ENCODE results near the gene GATB. TPM values are rescaled to one million over a fixed set of nuclear protein-coding genes. Genes with fewer than 3 reads are reported as not detected.

GATB gene
- total and polyA plus RNA-seq, 2 donors (not counting 1 experiment from before 2014, with no cell fraction given): 18.7 to 20.8 TPM

DNA sequence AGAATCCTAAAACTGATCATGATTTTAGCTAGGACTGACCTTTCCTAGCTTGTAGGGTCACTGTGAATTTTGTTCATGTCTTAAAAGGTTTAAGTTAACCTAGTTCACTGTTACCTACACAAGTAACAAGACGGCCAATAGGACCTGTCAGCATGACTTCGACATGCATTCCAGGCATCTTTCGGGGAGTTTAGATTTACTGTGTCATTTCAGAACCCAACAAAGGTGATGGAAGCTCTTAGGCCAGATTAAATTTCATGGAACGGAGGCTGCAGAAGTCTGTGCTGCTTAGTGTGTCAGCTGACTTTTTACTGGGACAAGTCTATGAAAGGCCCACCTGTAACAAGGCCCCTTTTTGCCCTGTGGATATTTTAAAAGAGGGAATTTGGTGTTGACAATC lies 93.1 kb downstream of the GATB start:
- DNase-seq (ENCODE audit: low read depth in 2 of 2): no peak
- H3K9me3 ChIP-seq (ENCODE audit: control insufficient read depth, insufficient read depth, low read depth, low read length): no peaks in the 10 kb centered on the region
- no peak overlapping the region for H2AFZ ChIP-seq (ENCODE audit: low read length)
- H3K36me3 ChIP-seq (ENCODE audit: control insufficient read depth, insufficient read depth, low read length): no peaks in the 10 kb centered on the region
- no peaks in the 10 kb centered on the region for H3K27me3 ChIP-seq (ENCODE audit: control insufficient read depth, insufficient read depth, low read length)
- H3K4me3 ChIP-seq (replicated peaks in 1 of 4; ENCODE audit: control extremely low read depth in 1 of 4, insufficient read depth in 1 of 4, low read depth in 3 of 4, low read length in 4 of 4): no peak overlapping the region
- no peak overlapping the region for H3K9ac ChIP-seq (ENCODE audit: insufficient read depth, low read length)
- no peak overlapping the region for H3K27ac ChIP-seq (ENCODE audit: insufficient read depth, low read length)
- H3K79me2 ChIP-seq (ENCODE audit: control insufficient read depth, insufficient read depth, low read length): no peaks in the 10 kb centered on the region
- no peak overlapping the region for H3K4me2 ChIP-seq (ENCODE audit: extremely low read depth, insufficient read depth, low read length)
- no peak for TF ChIP-seq EZH2 (IDR thresholded peaks at IDR 0.05; ENCODE audit: low read length, missing control alignments)
- TF ChIP-seq, protein P1, sequence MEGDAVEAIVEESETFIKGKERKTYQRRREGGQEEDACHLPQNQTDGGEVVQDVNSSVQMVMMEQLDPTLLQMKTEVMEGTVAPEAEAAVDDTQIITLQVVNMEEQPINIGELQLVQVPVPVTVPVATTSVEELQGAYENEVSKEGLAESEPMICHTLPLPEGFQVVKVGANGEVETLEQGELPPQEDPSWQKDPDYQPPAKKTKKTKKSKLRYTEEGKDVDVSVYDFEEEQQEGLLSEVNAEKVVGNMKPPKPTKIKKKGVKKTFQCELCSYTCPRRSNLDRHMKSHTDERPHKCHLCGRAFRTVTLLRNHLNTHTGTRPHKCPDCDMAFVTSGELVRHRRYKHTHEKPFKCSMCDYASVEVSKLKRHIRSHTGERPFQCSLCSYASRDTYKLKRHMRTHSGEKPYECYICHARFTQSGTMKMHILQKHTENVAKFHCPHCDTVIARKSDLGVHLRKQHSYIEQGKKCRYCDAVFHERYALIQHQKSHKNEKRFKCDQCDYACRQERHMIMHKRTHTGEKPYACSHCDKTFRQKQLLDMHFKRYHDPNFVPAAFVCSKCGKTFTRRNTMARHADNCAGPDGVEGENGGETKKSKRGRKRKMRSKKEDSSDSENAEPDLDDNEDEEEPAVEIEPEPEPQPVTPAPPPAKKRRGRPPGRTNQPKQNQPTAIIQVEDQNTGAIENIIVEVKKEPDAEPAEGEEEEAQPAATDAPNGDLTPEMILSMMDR (conservative IDR thresholded peaks at IDR 0.05 in 1 of 2, IDR thresholded peaks at IDR 0.05 in 1 of 2; ENCODE audit: low read depth in 1 of 2, low read length in 2 of 2): no peak
- no peaks in the 10 kb centered on the region for H4K20me1 ChIP-seq (ENCODE audit: control insufficient read depth, extremely low read depth, insufficient read depth, low read length)
- no peaks in the 10 kb centered on the region for H3K4me1 ChIP-seq (ENCODE audit: control insufficient read depth, extremely low read depth, insufficient read depth, low read length)

DNA sequence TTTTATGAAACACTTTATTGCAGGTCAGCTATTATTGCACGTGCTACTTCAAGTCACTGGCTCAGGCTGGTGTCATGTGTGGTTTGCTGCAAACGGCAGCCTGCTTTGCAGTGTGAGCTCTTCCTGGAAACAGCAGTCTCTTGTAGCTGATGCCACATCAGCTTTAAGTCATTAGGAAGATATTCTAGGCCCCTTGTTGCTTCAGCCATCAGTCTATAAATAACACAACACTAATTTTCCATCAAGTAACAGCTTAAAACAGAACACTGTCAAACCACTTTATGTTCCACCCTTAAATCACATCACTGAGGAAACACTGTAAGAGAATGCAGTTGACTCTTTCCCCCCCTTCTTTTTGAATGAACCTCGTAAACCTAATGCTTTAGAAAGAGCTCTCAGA lies 93.8 kb downstream of the GATB start:
- Histone ChIP-seq H3K9ac (ENCODE audit: insufficient read depth, low read length) (no peak overlapping the region), H2AFZ (ENCODE audit: low read length) (no peak overlapping the region)

DNA sequence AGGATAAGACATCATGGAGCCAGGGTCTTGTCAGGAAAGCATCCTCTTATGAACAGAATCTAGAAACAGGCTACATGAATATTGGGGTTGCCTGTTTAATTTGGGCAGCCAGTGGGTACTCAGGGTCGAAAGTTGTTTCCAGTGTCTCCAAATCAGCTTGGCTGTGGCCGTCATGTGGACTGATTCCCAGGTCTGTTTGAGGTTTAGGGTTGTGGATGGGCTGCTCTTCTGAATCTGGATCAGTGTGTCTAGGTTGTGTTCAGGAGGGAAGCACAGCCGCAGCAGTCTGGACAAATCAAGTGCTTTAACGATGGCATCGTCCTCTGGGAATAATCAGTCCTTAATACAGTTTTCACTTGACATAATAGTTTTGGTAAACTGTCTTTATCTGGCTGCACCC lies 94.3 kb downstream of the GATB start:
- DNase-seq (ENCODE audit: low read depth in 2 of 2): no peak
- Histone ChIP-seq H3K9ac (ENCODE audit: insufficient read depth, low read length) (no peak overlapping the region), H3K9me3 (ENCODE audit: control insufficient read depth, insufficient read depth, low read depth, low read length) (no peaks in the 10 kb centered on the region), H3K4me1 (ENCODE audit: control insufficient read depth, extremely low read depth, insufficient read depth, low read length) (no peaks in the 10 kb centered on the region), H3K36me3 (ENCODE audit: control insufficient read depth, insufficient read depth, low read length) (no peaks in the 10 kb centered on the region), H3K79me2 (ENCODE audit: control insufficient read depth, insufficient read depth, low read length) (no peaks in the 10 kb centered on the region), H3K4me3 (replicated peaks in 1 of 4; ENCODE audit: control extremely low read depth in 1 of 4, insufficient read depth in 1 of 4, low read depth in 3 of 4, low read length in 4 of 4) (no peak overlapping the region), H2AFZ (ENCODE audit: low read length) (no peak overlapping the region), H3K27me3 (ENCODE audit: control insufficient read depth, insufficient read depth, low read length) (no peaks in the 10 kb centered on the region), H3K27ac (ENCODE audit: insufficient read depth, low read length) (no peak overlapping the region), H4K20me1 (ENCODE audit: control insufficient read depth, extremely low read depth, insufficient read depth, low read length) (no peaks in the 10 kb centered on the region), H3K4me2 (ENCODE audit: extremely low read depth, insufficient read depth, low read length) (no peak overlapping the region)
- no peak for TF ChIP-seq EZH2 (IDR thresholded peaks at IDR 0.05; ENCODE audit: low read length, missing control alignments)
- TF ChIP-seq, protein P1 (conservative IDR thresholded peaks at IDR 0.05 in 1 of 2, IDR thresholded peaks at IDR 0.05 in 1 of 2; ENCODE audit: low read depth in 1 of 2, low read length in 2 of 2): no peak

More for the DNA sequence above, 93.8 kb downstream of the GATB start:
- Histone ChIP-seq H4K20me1 (ENCODE audit: control insufficient read depth, extremely low read depth, insufficient read depth, low read length) (no peaks in the 10 kb centered on the region), H3K4me2 (ENCODE audit: extremely low read depth, insufficient read depth, low read length) (no peak overlapping the region), H3K4me1 (ENCODE audit: control insufficient read depth, extremely low read depth, insufficient read depth, low read length) (no peaks in the 10 kb centered on the region), H3K4me3 (replicated peaks in 1 of 4; ENCODE audit: control extremely low read depth in 1 of 4, insufficient read depth in 1 of 4, low read depth in 3 of 4, low read length in 4 of 4) (no peak overlapping the region), H3K9me3 (ENCODE audit: control insufficient read depth, insufficient read depth, low read depth, low read length) (no peaks in the 10 kb centered on the region), H3K27me3 (ENCODE audit: control insufficient read depth, insufficient read depth, low read length) (no peaks in the 10 kb centered on the region), H3K27ac (ENCODE audit: insufficient read depth, low read length) (no peak overlapping the region), H3K36me3 (ENCODE audit: control insufficient read depth, insufficient read depth, low read length) (no peaks in the 10 kb centered on the region), H3K79me2 (ENCODE audit: control insufficient read depth, insufficient read depth, low read length) (no peaks in the 10 kb centered on the region)
- TF ChIP-seq, protein P1 (conservative IDR thresholded peaks at IDR 0.05 in 1 of 2, IDR thresholded peaks at IDR 0.05 in 1 of 2; ENCODE audit: low read depth in 1 of 2, low read length in 2 of 2): no peak
- TF ChIP-seq EZH2 (IDR thresholded peaks at IDR 0.05; ENCODE audit: low read length, missing control alignments): no peak
- peak in 1 of 2 donors; percentile 59 for DNase-seq (ENCODE audit: low read depth in 2 of 2)

All from fibroblast of lung (primary cell).